Epithelial cell of proximal tubule (primary cell): ENCODE results near the gene ANKS1A. TPM values are rescaled to one million over a fixed set of nuclear protein-coding genes. Genes with fewer than 3 reads are reported as not detected.

ENCODE experiments used
- DNase-seq: peaks from one replicate; pipeline ENCODE4 v3.0.0-alpha.2; 2011; ENCODE audit warnings: low read depth
- H3K4me3 ChIP-seq: 2 replicates; pipeline ENCODE4 v1.5.1; 2011; ENCODE audit warnings: low read depth, mild to moderate bottlenecking, low read length
- total RNA-seq: library from RNA; depleted of rRNA; stranded (reverse); fragments of >200 nt; gene quantifications from 2 replicates; pipeline ENCODE4 v1.2.3, GENCODE V29; 2015
- TF ChIP-seq, protein P1 (sequence below): conservative IDR thresholded peaks from 2 replicates; pipeline ENCODE4 v1.5.1; 2012; ENCODE audit warnings: low read depth, mild to moderate bottlenecking, low read length

ANKS1A gene
- total RNA-seq, 1 donor from 2014 or later = 17.4 TPM

- H3K4me3 ChIP-seq = no peak overlapping the region
- no peak for DNase-seq
- TF ChIP-seq, protein P1, sequence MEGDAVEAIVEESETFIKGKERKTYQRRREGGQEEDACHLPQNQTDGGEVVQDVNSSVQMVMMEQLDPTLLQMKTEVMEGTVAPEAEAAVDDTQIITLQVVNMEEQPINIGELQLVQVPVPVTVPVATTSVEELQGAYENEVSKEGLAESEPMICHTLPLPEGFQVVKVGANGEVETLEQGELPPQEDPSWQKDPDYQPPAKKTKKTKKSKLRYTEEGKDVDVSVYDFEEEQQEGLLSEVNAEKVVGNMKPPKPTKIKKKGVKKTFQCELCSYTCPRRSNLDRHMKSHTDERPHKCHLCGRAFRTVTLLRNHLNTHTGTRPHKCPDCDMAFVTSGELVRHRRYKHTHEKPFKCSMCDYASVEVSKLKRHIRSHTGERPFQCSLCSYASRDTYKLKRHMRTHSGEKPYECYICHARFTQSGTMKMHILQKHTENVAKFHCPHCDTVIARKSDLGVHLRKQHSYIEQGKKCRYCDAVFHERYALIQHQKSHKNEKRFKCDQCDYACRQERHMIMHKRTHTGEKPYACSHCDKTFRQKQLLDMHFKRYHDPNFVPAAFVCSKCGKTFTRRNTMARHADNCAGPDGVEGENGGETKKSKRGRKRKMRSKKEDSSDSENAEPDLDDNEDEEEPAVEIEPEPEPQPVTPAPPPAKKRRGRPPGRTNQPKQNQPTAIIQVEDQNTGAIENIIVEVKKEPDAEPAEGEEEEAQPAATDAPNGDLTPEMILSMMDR = no peak
Observed at GRCh38 chr6:35047265-35048011, 158.4 kb downstream of the ANKS1A start.

- no peak overlapping the region for H3K4me3 ChIP-seq
- TF ChIP-seq, protein P1 = no peak
- DNase-seq = no peak
Observed at GRCh38 chr6:35048031-35048613, 159.1 kb downstream of the ANKS1A start.

GRCh38 chr6:35048631-35049083 is 159.6 kb downstream of the ANKS1A start:
- DNase-seq = no peak
- TF ChIP-seq, protein P1 = no peak
- no peak overlapping the region for H3K4me3 ChIP-seq

GRCh38 chr6:35049156-35049735 is 160.2 kb downstream of the ANKS1A start:
- no peak overlapping the region for H3K4me3 ChIP-seq
- TF ChIP-seq, protein P1 = no peak

GRCh38 chr6:35049900-35050756 is 161.1 kb downstream of the ANKS1A start:
- TF ChIP-seq, protein P1 = no peak
- no peak for DNase-seq
- no peak overlapping the region for H3K4me3 ChIP-seq

More at GRCh38 chr6:35049156-35049735, 160.2 kb downstream of the ANKS1A start:
- DNase-seq = no peak

- TF ChIP-seq, protein P1 = no peak
- no peak overlapping the region for H3K4me3 ChIP-seq
- no peak for DNase-seq
Observed at GRCh38 chr6:35050757-35051330, 161.8 kb downstream of the ANKS1A start.
